B cell (primary cell): ENCODE measurements around the gene PGPEP1. TPM values are rescaled to one million over a fixed set of nuclear protein-coding genes. Genes with fewer than 3 reads are reported as not detected.

Source experiments
- ATAC-seq: fragments of 200-7000 bp; cut with Tn5 transposase; one replicate; pipeline ENCODE4 v1.10.0; 2021; ENCODE audit warnings: low read depth, mild to moderate bottlenecking, moderate number of reproducible peaks, moderate library complexity
- CTCF ChIA-PET: fragments of 350-600 bp; sonication (Branson Sonifier 250); formaldehyde crosslinking; loops from one replicate; lab custom pipeline; 2021; ENCODE audit warnings: antibody characterized with exemption, inconsistent platforms; lab: Charles Lee
- POLR2A ChIA-PET: fragments of 350-600 bp; sonication (Branson Sonifier 250); formaldehyde crosslinking; loops from one replicate; lab custom pipeline; 2021; ENCODE audit warnings: antibody characterized with exemption; lab: Charles Lee
- DNase-seq: peaks from one replicate; pipeline ENCODE4 v3.0.0; 2013
- H2AFZ ChIP-seq: 2 replicates; pipeline ENCODE4 v1.6.1; 2012; ENCODE audit warnings: mild to moderate bottlenecking, low read depth, low read length; ENCODE audit not compliant: insufficient read depth, poor library complexity, severe bottlenecking
- H3K27ac ChIP-seq, 2 donors: 1 replicate in 1 of 2; 2 replicates in 1 of 2; pipeline ENCODE4 v1.5.1; 2012 to 2013; ENCODE audit warnings: low read length in 2 of 2, mild to moderate bottlenecking in 2 of 2, moderate library complexity in 1 of 2
- H3K27me3 ChIP-seq, 4 experiments: fragments of 200-600 bp in 1 of 4; sonication (generic) in 1 of 4; replicated peaks in 1 of 4; 1 replicate in 2 of 4; 2 replicates in 2 of 4; pipeline versions ENCODE4 v1.6.1 to v1.7.0; 2013 to 2016; ENCODE audit warnings: low read length in 3 of 4, mild to moderate bottlenecking in 2 of 4, mixed read lengths in 1 of 4, moderate library complexity in 1 of 4; ENCODE audit not compliant: insufficient read depth in 4 of 4, control insufficient read depth in 3 of 4; ENCODE audit errors: control extremely low read depth in 1 of 4
- H3K36me3 ChIP-seq, 2 experiments: replicated peaks in 1 of 2; 1 replicate in 1 of 2; 2 replicates in 1 of 2; pipeline versions ENCODE4 v1.6.1 to v1.7.1; 2013; ENCODE audit warnings: low read length in 1 of 2; ENCODE audit not compliant: insufficient read depth in 2 of 2, control insufficient read depth in 1 of 2; ENCODE audit errors: control extremely low read depth in 1 of 2, extremely low read depth in 1 of 2
- H3K4me1 ChIP-seq, 2 donors: fragments of 200-600 bp in 1 of 2; sonication (generic) in 1 of 2; 1 replicate in 1 of 2; 2 replicates in 1 of 2; pipeline versions ENCODE4 v1.5.1 to v1.6.1; 2013 to 2017; ENCODE audit warnings: low read length in 2 of 2; ENCODE audit not compliant: control insufficient read depth in 2 of 2, insufficient read depth in 2 of 2
- H3K4me2 ChIP-seq: replicated peaks from 2 replicates; pipeline ENCODE3; 2012; ENCODE audit warnings: mild to moderate bottlenecking, low read depth, low read length; ENCODE audit not compliant: poor library complexity, severe bottlenecking
- H3K4me3 ChIP-seq, 5 experiments: fragments of 200-600 bp in 1 of 5; sonication (generic) in 1 of 5; 1 replicate in 3 of 5; 2 replicates in 2 of 5; pipeline versions ENCODE4 v1.5.1 to v1.7.0; 2011 to 2016; ENCODE audit warnings: low read length in 4 of 5, mild to moderate bottlenecking in 4 of 5, low read depth in 2 of 5, control low read depth in 1 of 5, moderate library complexity in 1 of 5; ENCODE audit not compliant: insufficient read depth in 1 of 5; ENCODE audit errors: control extremely low read depth in 1 of 5, extremely low read depth in 1 of 5
- H3K79me2 ChIP-seq: fragments of 200-600 bp; sonication (generic); one replicate; pipeline ENCODE4 v1.6.0; 2016; ENCODE audit warnings: low read length; ENCODE audit not compliant: control insufficient read depth, insufficient read depth
- H3K9ac ChIP-seq: fragments of 200-600 bp; sonication (generic); 2 replicates; pipeline ENCODE4 v1.6.1; 2017; ENCODE audit warnings: mild to moderate bottlenecking, low read length, moderate library complexity
- H3K9me3 ChIP-seq, 3 donors: one replicate each; pipeline versions ENCODE4 v1.6.1 to v1.7.1; 2013; ENCODE audit warnings: low read length in 2 of 3; ENCODE audit not compliant: control insufficient read depth in 2 of 3, insufficient read depth in 1 of 3; ENCODE audit errors: control extremely low read depth in 1 of 3
- H4K20me1 ChIP-seq: 2 replicates; pipeline ENCODE4 v1.6.0; 2012; ENCODE audit warnings: mild to moderate bottlenecking, low read length; ENCODE audit not compliant: insufficient read depth, control insufficient read depth, poor library complexity, severe bottlenecking
- H3K27ac Mint-ChIP-seq: one replicate; pipeline ENCODE4 v1.8.0; 2021; ENCODE audit warnings: mixed read lengths
- H3K27me3 Mint-ChIP-seq: one replicate; pipeline ENCODE4 v1.8.0; 2021; ENCODE audit warnings: mixed read lengths
- H3K4me1 Mint-ChIP-seq: one replicate; pipeline ENCODE4 v1.8.0; 2021; ENCODE audit warnings: mixed read lengths
- H3K4me3 Mint-ChIP-seq: one replicate; pipeline ENCODE4 v1.8.0; 2021; ENCODE audit warnings: mixed read lengths
- H3K9me3 Mint-ChIP-seq: one replicate; pipeline ENCODE4 v1.8.0; 2022; ENCODE audit warnings: mixed read lengths; ENCODE audit not compliant: insufficient read depth
- EZH2 ChIP-seq: IDR thresholded peaks from 2 replicates; pipeline ENCODE4 v1.6.1; 2012; ENCODE audit warnings: borderline replicate concordance, low read depth, mild to moderate bottlenecking, moderate library complexity, low read length; ENCODE audit not compliant: insufficient read depth, poor library complexity, severe bottlenecking
- WGBS: methylation state at CpG from one replicate; pipeline ENCODE4 v1.1.5; 2013; ENCODE audit warnings: missing lambda C conversion rate; ENCODE audit not compliant: insufficient coverage; 5-methylcytosine and 5-hydroxymethylcytosine counted together
- intact Hi-C: fragments of 100-400 bp; cut with micrococcal nuclease; formaldehyde crosslinking; loops from one replicate; pipeline ENCODE4 v1.10.0; 2022
- polyA plus RNA-seq: library from polyadenylated mRNA; depleted of rRNA; stranded (reverse); fragments of >200 nt; gene quantifications from 2 replicates; pipeline ENCODE4 v1.2.3, GENCODE V29; 2012
- total RNA-seq, 2 donors: library from RNA; stranded (reverse); fragments of 120-200 nt in 1 of 2; gene quantifications; 1 replicate in 1 of 2; 2 replicates in 1 of 2; pipeline versions ENCODE4 v1.2.3 to v1.2.4, GENCODE V29; 2013 to 2022
- TF ChIP-seq, protein P1 (sequence below): fragments of 200-600 bp; IDR thresholded peaks from one replicate; pipeline ENCODE4 v1.8.0; 2022; ENCODE audit warnings: antibody characterized with exemption, mild to moderate bottlenecking

Gene PGPEP1
- total and polyA plus RNA-seq, 2 donors (not counting 1 experiment from before 2014, with no cell fraction given) = 17.6 to 20.9 TPM

- intact Hi-C loops = loop anchor here (2.0 kb wide), 1 partner anchor 17 kb away; the partner anchor contains the start of gene LSM4
- WGBS = 61% methylated on average over 6 of the region's 6 CpGs
- H3K27me3 ChIP-seq = no peaks in the 10 kb centered on the region
- TF ChIP-seq, protein P1, sequence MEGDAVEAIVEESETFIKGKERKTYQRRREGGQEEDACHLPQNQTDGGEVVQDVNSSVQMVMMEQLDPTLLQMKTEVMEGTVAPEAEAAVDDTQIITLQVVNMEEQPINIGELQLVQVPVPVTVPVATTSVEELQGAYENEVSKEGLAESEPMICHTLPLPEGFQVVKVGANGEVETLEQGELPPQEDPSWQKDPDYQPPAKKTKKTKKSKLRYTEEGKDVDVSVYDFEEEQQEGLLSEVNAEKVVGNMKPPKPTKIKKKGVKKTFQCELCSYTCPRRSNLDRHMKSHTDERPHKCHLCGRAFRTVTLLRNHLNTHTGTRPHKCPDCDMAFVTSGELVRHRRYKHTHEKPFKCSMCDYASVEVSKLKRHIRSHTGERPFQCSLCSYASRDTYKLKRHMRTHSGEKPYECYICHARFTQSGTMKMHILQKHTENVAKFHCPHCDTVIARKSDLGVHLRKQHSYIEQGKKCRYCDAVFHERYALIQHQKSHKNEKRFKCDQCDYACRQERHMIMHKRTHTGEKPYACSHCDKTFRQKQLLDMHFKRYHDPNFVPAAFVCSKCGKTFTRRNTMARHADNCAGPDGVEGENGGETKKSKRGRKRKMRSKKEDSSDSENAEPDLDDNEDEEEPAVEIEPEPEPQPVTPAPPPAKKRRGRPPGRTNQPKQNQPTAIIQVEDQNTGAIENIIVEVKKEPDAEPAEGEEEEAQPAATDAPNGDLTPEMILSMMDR = no peak
- no peak for TF ChIP-seq EZH2
- no peak for ATAC-seq
- peak overlapping the region in 4 of 5 experiments; percentile 71 to 88 (median 84) for H3K4me3 ChIP-seq
- peak overlapping the region; percentile 37 for H3K27ac Mint-ChIP-seq
- no peaks in the 10 kb centered on the region for H3K36me3 ChIP-seq
- ChIA-PET POLR2A (no interaction called here), CTCF (interaction anchor here (0.7 to 2.8 kb wide), 10 partner anchors 10 to 87 kb away, joined by 3 to 22 read pairs (median 6); partner anchors contain the start of gene SSBP4)
- peaks cover 13 to 18% of the 10 kb centered on the region in 2 donors for H3K4me1 ChIP-seq
- H3K4me2 ChIP-seq = peak overlapping the region; percentile 89
- H3K4me1 Mint-ChIP-seq = peaks cover 13% of the 10 kb centered on the region
- H3K9me3 ChIP-seq = no peaks in the 10 kb centered on the region
- H3K9me3 Mint-ChIP-seq = no peaks in the 10 kb centered on the region
- H3K27me3 Mint-ChIP-seq = peaks cover 3% of the 10 kb centered on the region
- peak overlapping the region; percentile 88 for H3K9ac ChIP-seq
- H2AFZ ChIP-seq = peak overlapping the region; percentile 91
- H3K27ac ChIP-seq = no peak overlapping the region
- peaks cover 3% of the 10 kb centered on the region for H3K79me2 ChIP-seq
- peak overlapping the region; percentile 79 for H3K4me3 Mint-ChIP-seq
- H4K20me1 ChIP-seq = peaks cover 12% of the 10 kb centered on the region
- no peak for DNase-seq
Measured at GRCh38 chr19:18339723-18340122, 675 bp upstream of the PGPEP1 start.
